LHCN-M2 (cell line): Measurements from ENCODE around the gene COPS7A. TPM values are rescaled to one million over a fixed set of nuclear protein-coding genes. Genes with fewer than 3 reads are reported as not detected.

Experiments
- total RNA-seq: library from RNA; depleted of rRNA; stranded (reverse); fragments of >200 nt; gene quantifications from 2 replicates; pipeline ENCODE4 v1.2.3, GENCODE V29; 2014; rRNA removed

The COPS7A gene
- total RNA-seq, 1 experiment from 2014 or later: 130 TPM

Other genes starting within 250 kb of the COPS7A start
- 113 and 124 TPM in 2 replicates for gene MRPL51, start 230.8 kb upstream of the COPS7A start, total RNA-seq
- gene NCAPD2, start 229.9 kb upstream of the COPS7A start, total RNA-seq: 93.5 and 112 TPM in 2 replicates
- 10,802 and 11,796 TPM in 2 replicates for gene GAPDH, start 189.5 kb upstream of the COPS7A start, total RNA-seq
- gene IFFO1, start 168.0 kb upstream of the COPS7A start, total RNA-seq: 105 and 121 TPM in 2 replicates
- gene NOP2, start 155.8 kb upstream of the COPS7A start, total RNA-seq: 88.9 and 101 TPM in 2 replicates
- 200 and 240 TPM in 2 replicates for gene CHD4, start 116.7 kb upstream of the COPS7A start, total RNA-seq
- gene LPAR5, start 88.1 kb upstream of the COPS7A start, total RNA-seq: not detected in 2 replicates
- 0.32 TPM in 1 of 2 replicates, not detected in the other for gene ACRBP, start 76.6 kb upstream of the COPS7A start, total RNA-seq
- 26.3 and 40.8 TPM in 2 replicates for gene ING4, start 60.9 kb upstream of the COPS7A start, total RNA-seq
- gene ZNF384, start 34.7 kb upstream of the COPS7A start, total RNA-seq: 28.4 and 30.8 TPM in 2 replicates
- gene PIANP, start 23.2 kb upstream of the COPS7A start, total RNA-seq: 0.34 TPM in 1 of 2 replicates, not detected in the other
- 304 and 308 TPM in 2 replicates for gene MLF2, start 29.1 kb downstream of the COPS7A start, total RNA-seq
- gene PTMS, start 42.3 kb downstream of the COPS7A start, total RNA-seq: 244 and 318 TPM in 2 replicates
- 0.23 and 0.45 TPM in 2 replicates for gene LAG3, start 48.5 kb downstream of the COPS7A start, total RNA-seq
- 0.92 TPM in 1 of 2 replicates, not detected in the other for gene CD4, start 65.5 kb downstream of the COPS7A start, total RNA-seq
- 2.0 TPM in 2 replicates for gene GPR162, start 97.8 kb downstream of the COPS7A start, total RNA-seq
- gene P3H3, start 104.4 kb downstream of the COPS7A start, total RNA-seq: 47.6 and 58.4 TPM in 2 replicates
- 2.6 and 2.8 TPM in 2 replicates for gene GNB3, start 116.9 kb downstream of the COPS7A start, total RNA-seq
- 101 and 120 TPM in 2 replicates for gene CDCA3, start 127.2 kb downstream of the COPS7A start, total RNA-seq
- 119 and 127 TPM in 2 replicates for gene USP5, start 128.1 kb downstream of the COPS7A start, total RNA-seq
- 2,020 and 2,623 TPM in 2 replicates for gene TPI1, start 143.5 kb downstream of the COPS7A start, total RNA-seq
- gene SPSB2, start 149.3 kb downstream of the COPS7A start, total RNA-seq: 9.6 and 13.0 TPM in 2 replicates
- 4.0 and 5.3 TPM in 2 replicates for gene LRRC23, start 180.8 kb downstream of the COPS7A start, total RNA-seq
- gene ENO2, start 190.5 kb downstream of the COPS7A start, total RNA-seq: 22.7 and 26.3 TPM in 2 replicates
- 15.4 and 20.0 TPM in 2 replicates for gene ATN1, start 203.9 kb downstream of the COPS7A start, total RNA-seq
- not detected in 2 replicates for gene RNU7-1, start 219.8 kb downstream of the COPS7A start, total RNA-seq
- gene C12orf57, start 220.0 kb downstream of the COPS7A start, total RNA-seq: 185 and 223 TPM in 2 replicates
- gene PTPN6, start 227.3 kb downstream of the COPS7A start, total RNA-seq: not detected in 2 replicates
- gene PHB2, start 246.6 kb downstream of the COPS7A start, total RNA-seq: 302 and 330 TPM in 2 replicates
- gene EMG1, start 246.9 kb downstream of the COPS7A start, total RNA-seq: 39.1 and 61.7 TPM in 2 replicates